ENCODE measurements around the gene AGGF1.
"Not testable (repeated sequence)": the region's sequence is repeated elsewhere in the genome, so short reads cannot be mapped to it uniquely, and the experiment has no call there.

Gene AGGF1

GRCh38 chr5:77087484-77088261, 57.5 kb downstream of the AGGF1 start:
- no peak for DNase-seq

- DNase-seq = no peak
These were observed 65.0 kb downstream of the AGGF1 start for GRCh38 chr5:77095189-77095588.

GRCh38 chr5:77101298-77101697, 71.1 kb downstream of the AGGF1 start:
- DNase-seq = no peak

- DNase-seq = no peak
These were observed 72.3 kb downstream of the AGGF1 start for GRCh38 chr5:77102549-77102948.

- no peak for DNase-seq
These were observed 73.3 kb downstream of the AGGF1 start for GRCh38 chr5:77103457-77103856.

- no peak for DNase-seq
These were observed 74.6 kb downstream of the AGGF1 start for GRCh38 chr5:77104813-77105212.

- DNase-seq = not testable (repeated sequence)
These were observed 76.8 kb downstream of the AGGF1 start for GRCh38 chr5:77107035-77107434.

All from CD4-positive, alpha-beta T cell treated with Interleukin-10 for 1 hour (primary cell).